ENCODE results near the gene GNPDA1.

DNA sequence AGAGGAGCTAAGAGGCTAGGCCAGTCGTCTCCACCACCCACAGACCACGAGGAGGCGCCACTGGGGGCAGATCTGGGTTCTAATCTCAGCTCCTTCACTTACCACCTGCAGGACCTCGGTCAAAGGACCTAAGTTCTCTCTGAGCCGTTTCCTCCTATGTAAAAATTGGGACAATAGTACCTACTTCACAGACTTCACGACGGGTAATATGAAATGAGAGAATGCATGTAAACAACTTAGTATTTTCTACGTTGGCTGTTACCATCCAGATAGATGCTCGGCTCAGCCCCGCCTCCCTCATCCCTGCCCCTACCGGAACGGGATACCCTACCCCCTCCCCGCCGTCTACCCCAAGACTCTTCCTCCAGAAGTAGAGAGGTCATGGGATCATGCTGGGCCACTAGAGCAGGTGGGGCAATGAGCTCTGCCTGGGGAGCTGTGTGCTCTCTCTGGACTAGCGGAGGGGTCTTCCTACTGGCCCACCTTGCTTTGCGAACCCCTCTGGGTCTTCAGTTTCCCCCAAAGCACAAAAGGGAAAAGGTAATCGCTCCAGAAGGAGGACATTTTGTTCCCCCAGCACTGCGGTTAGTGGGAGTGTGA lies 541 bp downstream of the GNPDA1 start:
- TF ChIP-seq EZH2 (IDR thresholded peaks at IDR 0.05; ENCODE audit: borderline replicate concordance, low read depth, low read length, poor library complexity, severe bottlenecking), result no peak
- TF ChIP-seq, protein P1, sequence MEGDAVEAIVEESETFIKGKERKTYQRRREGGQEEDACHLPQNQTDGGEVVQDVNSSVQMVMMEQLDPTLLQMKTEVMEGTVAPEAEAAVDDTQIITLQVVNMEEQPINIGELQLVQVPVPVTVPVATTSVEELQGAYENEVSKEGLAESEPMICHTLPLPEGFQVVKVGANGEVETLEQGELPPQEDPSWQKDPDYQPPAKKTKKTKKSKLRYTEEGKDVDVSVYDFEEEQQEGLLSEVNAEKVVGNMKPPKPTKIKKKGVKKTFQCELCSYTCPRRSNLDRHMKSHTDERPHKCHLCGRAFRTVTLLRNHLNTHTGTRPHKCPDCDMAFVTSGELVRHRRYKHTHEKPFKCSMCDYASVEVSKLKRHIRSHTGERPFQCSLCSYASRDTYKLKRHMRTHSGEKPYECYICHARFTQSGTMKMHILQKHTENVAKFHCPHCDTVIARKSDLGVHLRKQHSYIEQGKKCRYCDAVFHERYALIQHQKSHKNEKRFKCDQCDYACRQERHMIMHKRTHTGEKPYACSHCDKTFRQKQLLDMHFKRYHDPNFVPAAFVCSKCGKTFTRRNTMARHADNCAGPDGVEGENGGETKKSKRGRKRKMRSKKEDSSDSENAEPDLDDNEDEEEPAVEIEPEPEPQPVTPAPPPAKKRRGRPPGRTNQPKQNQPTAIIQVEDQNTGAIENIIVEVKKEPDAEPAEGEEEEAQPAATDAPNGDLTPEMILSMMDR (conservative IDR thresholded peaks at IDR 0.05; ENCODE audit: low read depth, low read length), result peak; percentile 62
